DND-41 (cell line): ENCODE measurements around the gene TRMT11.

Source experiments
- ATAC-seq: fragments of 200-7000 bp; cut with Tn5 transposase; 3 replicates; pipeline ENCODE4 v1.9.1; 2021; ENCODE audit warnings: low read depth; ENCODE audit not compliant: insufficient read depth
- DNase-seq: peaks from one replicate; pipeline ENCODE4 v3.0.0-alpha.2; 2020
- H2AFZ ChIP-seq: 2 replicates; pipeline ENCODE4 v1.6.0; 2012; ENCODE audit warnings: low read depth, low read length
- H3K27ac ChIP-seq: 2 replicates; pipeline ENCODE4 v1.5.1; 2012; ENCODE audit warnings: low read length, inconsistent platforms
- H3K27me3 ChIP-seq: fragments of 200-600 bp; sonication (generic); 2 replicates; pipeline ENCODE4 v1.6.0; 2012; ENCODE audit warnings: low read length, mild to moderate bottlenecking, inconsistent platforms; ENCODE audit not compliant: insufficient read depth, poor library complexity
- H3K36me3 ChIP-seq: 2 replicates; pipeline ENCODE4 v1.5.1; 2012; ENCODE audit warnings: low read length, inconsistent platforms; ENCODE audit not compliant: insufficient read depth
- H3K4me1 ChIP-seq: 2 replicates; pipeline ENCODE4 v1.5.1; 2012; ENCODE audit warnings: mild to moderate bottlenecking, low read length; ENCODE audit not compliant: insufficient read depth
- H3K4me2 ChIP-seq: 2 replicates; pipeline ENCODE4 v1.6.0; 2012; ENCODE audit warnings: mild to moderate bottlenecking, moderate library complexity, low read length, inconsistent platforms; ENCODE audit not compliant: insufficient read depth
- H3K4me3 ChIP-seq, 2 experiments: fragments of 200-600 bp in 1 of 2; shearing (Covaris generic) in 1 of 2; 2 replicates each; pipeline ENCODE4 v1.5.1; 2012 to 2016; ENCODE audit warnings: inconsistent platforms in 2 of 2, low read length in 2 of 2, mild to moderate bottlenecking in 2 of 2, low read depth in 1 of 2, moderate library complexity in 1 of 2
- H3K79me2 ChIP-seq: 2 replicates; pipeline ENCODE4 v1.6.0; 2012; ENCODE audit warnings: low read length, inconsistent platforms; ENCODE audit not compliant: insufficient read depth
- H3K9ac ChIP-seq: 2 replicates; pipeline ENCODE4 v1.6.0; 2012; ENCODE audit warnings: low read depth, mild to moderate bottlenecking, inconsistent platforms, low read length, moderate library complexity
- H3K9me3 ChIP-seq: 2 replicates; pipeline ENCODE4 v1.5.1; 2012; ENCODE audit warnings: low read length, moderate library complexity, mild to moderate bottlenecking, inconsistent platforms; ENCODE audit not compliant: insufficient read depth, severe bottlenecking
- H4K20me1 ChIP-seq: 2 replicates; pipeline ENCODE4 v1.6.0; 2012; ENCODE audit warnings: low read length; ENCODE audit not compliant: insufficient read depth
- CTCF ChIP-seq: IDR thresholded peaks from 2 replicates; pipeline ENCODE4 v1.5.1; 2012; ENCODE audit warnings: borderline replicate concordance, low read length, moderate library complexity, mild to moderate bottlenecking; ENCODE audit not compliant: poor library complexity, severe bottlenecking; ENCODE audit errors: extremely low read depth
- EZH2 ChIP-seq: IDR thresholded peaks from 3 replicates; pipeline ENCODE4 v1.6.1; 2012; ENCODE audit warnings: borderline replicate concordance, low read depth, mild to moderate bottlenecking, moderate library complexity, low read length, inconsistent platforms; ENCODE audit not compliant: severe bottlenecking

TRMT11 gene

DNA sequence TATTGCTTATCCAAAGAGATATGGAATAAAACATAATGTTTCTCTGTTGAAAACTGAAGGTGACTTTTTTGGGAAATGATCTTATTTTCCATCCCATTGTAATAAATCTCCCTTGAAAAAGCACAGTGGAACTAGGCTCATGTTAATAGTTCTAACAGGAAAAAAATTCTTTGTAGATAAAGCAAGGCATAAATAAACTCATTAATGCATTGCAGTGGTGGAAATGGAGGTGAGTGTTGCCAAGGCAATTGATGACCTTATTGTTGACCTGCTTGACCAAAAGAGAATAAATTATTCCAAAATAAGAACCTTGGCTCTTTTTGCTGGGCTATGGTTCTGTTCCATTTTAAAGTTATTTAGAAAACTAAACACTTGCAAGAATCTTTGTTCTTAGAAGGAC is 55.2 kb downstream of the TRMT11 start:
- Histone ChIP-seq H3K27ac (no peak overlapping the region), H3K9me3 (no peaks in the 10 kb centered on the region), H3K27me3 (no peaks in the 10 kb centered on the region), H3K79me2 (no peaks in the 10 kb centered on the region), H2AFZ (no peak overlapping the region), H3K4me1 (no peaks in the 10 kb centered on the region), H4K20me1 (no peaks in the 10 kb centered on the region), H3K4me3 (no peak overlapping the region), H3K9ac (no peak overlapping the region), H3K4me2 (no peak overlapping the region), H3K36me3 (peaks cover 10% of the 10 kb centered on the region; the same call in 1 of the 2 replicates)
- TF ChIP-seq CTCF (no peak), EZH2 (no peak)
- ATAC-seq (no peak), DNase-seq (no peak)

GRCh38 chr6:126042001-126042419 is 55.7 kb downstream of the TRMT11 start:
- ATAC-seq (no peak), DNase-seq (no peak)
- TF ChIP-seq CTCF (no peak), EZH2 (no peak)
- no peaks in the 10 kb centered on the region for H3K4me1 ChIP-seq
- no peak overlapping the region for H3K27ac ChIP-seq
- peaks cover 10% of the 10 kb centered on the region; the same call in 1 of the 2 replicates for H3K36me3 ChIP-seq
- no peak overlapping the region for H3K9ac ChIP-seq
- no peak overlapping the region for H2AFZ ChIP-seq
- H4K20me1 ChIP-seq = no peaks in the 10 kb centered on the region
- no peak overlapping the region for H3K4me2 ChIP-seq
- H3K27me3 ChIP-seq = no peaks in the 10 kb centered on the region
- H3K79me2 ChIP-seq = no peaks in the 10 kb centered on the region
- no peak overlapping the region for H3K4me3 ChIP-seq
- H3K9me3 ChIP-seq = no peaks in the 10 kb centered on the region

- no peaks in the 10 kb centered on the region for H3K9me3 ChIP-seq
- no peak overlapping the region for H3K4me2 ChIP-seq
- no peak for DNase-seq
- TF ChIP-seq CTCF (no peak), EZH2 (no peak)
- no peaks in the 10 kb centered on the region for H4K20me1 ChIP-seq
- H3K9ac ChIP-seq = no peak overlapping the region
- no peak overlapping the region for H3K27ac ChIP-seq
- no peak overlapping the region for H2AFZ ChIP-seq
- no peaks in the 10 kb centered on the region for H3K36me3 ChIP-seq
- H3K4me3 ChIP-seq = no peak overlapping the region
- no peaks in the 10 kb centered on the region for H3K27me3 ChIP-seq
- H3K79me2 ChIP-seq = no peaks in the 10 kb centered on the region
- H3K4me1 ChIP-seq = no peaks in the 10 kb centered on the region
- no peak for ATAC-seq
These were observed 61.3 kb downstream of the TRMT11 start for GRCh38 chr6:126047648-126048047.

- Histone ChIP-seq H2AFZ (no peak overlapping the region), H3K4me3 (no peak overlapping the region), H3K4me1 (no peaks in the 10 kb centered on the region), H3K36me3 (no peaks in the 10 kb centered on the region), H4K20me1 (no peaks in the 10 kb centered on the region), H3K4me2 (no peak overlapping the region), H3K79me2 (no peaks in the 10 kb centered on the region), H3K27ac (no peak overlapping the region), H3K9me3 (no peaks in the 10 kb centered on the region), H3K27me3 (no peaks in the 10 kb centered on the region), H3K9ac (no peak overlapping the region)
- DNase-seq (no peak), ATAC-seq (no peak)
- TF ChIP-seq CTCF = no peak
- TF ChIP-seq EZH2 = no peak
These were observed 62.3 kb downstream of the TRMT11 start for GRCh38 chr6:126048635-126049034.
